Measurements from ENCODE around the gene TMEM236.

- TF ChIP-seq CTCF (IDR thresholded peaks at IDR 0.05; ENCODE audit: low read depth, low read length, poor library complexity, severe bottlenecking) (no peak), EZH2phosphoT487 (IDR thresholded peaks at IDR 0.05; ENCODE audit: borderline replicate concordance, low read length) (no peak)
Observed at GRCh38 chr10:17795813-17796594, 44.0 kb downstream of the TMEM236 start.
